Measurements from ENCODE around the gene OR6J1. TPM values are rescaled to one million over a fixed set of nuclear protein-coding genes. Genes with fewer than 3 reads are reported as not detected.

OR6J1 gene
- total RNA-seq, 1 donor from 2014 or later, result not detected

DNA sequence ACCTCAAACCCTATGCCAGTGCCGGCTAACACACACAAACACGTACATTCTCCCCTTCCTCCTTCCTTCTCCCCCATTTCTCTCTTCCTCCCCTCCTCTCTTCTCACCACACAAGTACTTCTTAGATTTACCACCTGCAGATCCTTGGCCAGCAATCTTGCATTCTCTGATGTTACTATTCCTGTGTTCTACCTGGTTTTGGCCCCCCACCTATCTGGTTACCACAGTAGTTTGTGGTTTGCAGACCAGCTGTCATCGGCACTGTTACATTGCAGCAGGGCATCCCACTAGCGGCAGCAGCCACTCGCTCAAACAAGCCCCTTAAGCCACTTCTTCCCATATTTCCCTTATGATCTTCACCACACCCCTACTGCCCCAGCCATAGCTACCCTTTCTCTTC is 42.2 kb downstream of the OR6J1 start:
- no peaks in the 10 kb centered on the region for H3K27me3 ChIP-seq
- peaks cover 6 to 13% of the 10 kb centered on the region in 2 donors for H3K4me1 ChIP-seq
- no peak for DNase-seq (ENCODE audit: low spot score in 2 of 2)
- H3K36me3 ChIP-seq, result peaks cover 55 to 58% of the 10 kb centered on the region in 2 donors
- no peaks in the 10 kb centered on the region for H3K9me3 ChIP-seq
- no peak overlapping the region for H3K4me3 ChIP-seq
- H3K27ac ChIP-seq, result no peak overlapping the region
- intact Hi-C loops (cut with DNase I), result no loop called here
- TF ChIP-seq, protein P1, sequence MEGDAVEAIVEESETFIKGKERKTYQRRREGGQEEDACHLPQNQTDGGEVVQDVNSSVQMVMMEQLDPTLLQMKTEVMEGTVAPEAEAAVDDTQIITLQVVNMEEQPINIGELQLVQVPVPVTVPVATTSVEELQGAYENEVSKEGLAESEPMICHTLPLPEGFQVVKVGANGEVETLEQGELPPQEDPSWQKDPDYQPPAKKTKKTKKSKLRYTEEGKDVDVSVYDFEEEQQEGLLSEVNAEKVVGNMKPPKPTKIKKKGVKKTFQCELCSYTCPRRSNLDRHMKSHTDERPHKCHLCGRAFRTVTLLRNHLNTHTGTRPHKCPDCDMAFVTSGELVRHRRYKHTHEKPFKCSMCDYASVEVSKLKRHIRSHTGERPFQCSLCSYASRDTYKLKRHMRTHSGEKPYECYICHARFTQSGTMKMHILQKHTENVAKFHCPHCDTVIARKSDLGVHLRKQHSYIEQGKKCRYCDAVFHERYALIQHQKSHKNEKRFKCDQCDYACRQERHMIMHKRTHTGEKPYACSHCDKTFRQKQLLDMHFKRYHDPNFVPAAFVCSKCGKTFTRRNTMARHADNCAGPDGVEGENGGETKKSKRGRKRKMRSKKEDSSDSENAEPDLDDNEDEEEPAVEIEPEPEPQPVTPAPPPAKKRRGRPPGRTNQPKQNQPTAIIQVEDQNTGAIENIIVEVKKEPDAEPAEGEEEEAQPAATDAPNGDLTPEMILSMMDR (IDR thresholded peaks at IDR 0.05), result no peak

DNA sequence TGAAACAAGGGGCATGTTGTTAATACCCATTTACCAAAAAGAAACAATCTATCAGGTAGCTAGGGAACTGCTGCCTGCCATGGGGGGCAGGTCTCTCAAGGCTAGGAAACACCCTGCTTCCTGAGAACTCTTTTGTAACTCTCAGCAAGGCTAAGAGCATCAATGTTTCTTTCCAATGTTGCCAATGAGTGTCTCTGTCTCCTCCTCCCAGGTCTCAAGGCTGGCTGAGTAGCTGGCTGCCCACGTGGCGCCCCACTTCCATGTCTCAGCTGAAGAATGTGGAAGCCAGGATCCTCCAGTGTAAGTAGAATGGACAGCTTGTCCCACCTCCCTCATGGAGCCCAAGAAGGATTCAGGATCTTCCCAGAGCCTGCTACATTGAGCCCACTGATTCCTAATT is 42.7 kb downstream of the OR6J1 start:
- H3K9me3 ChIP-seq, result no peaks in the 10 kb centered on the region
- no peaks in the 10 kb centered on the region for H3K27me3 ChIP-seq
- DNase-seq (ENCODE audit: low spot score in 2 of 2), result no peak
- intact Hi-C loops (cut with DNase I), result no loop called here
- no peak overlapping the region for H3K4me3 ChIP-seq
- peaks cover 51 to 53% of the 10 kb centered on the region in 2 donors for H3K36me3 ChIP-seq
- TF ChIP-seq, protein P1 (IDR thresholded peaks at IDR 0.05), result no peak
- H3K4me1 ChIP-seq, result peaks cover 6 to 13% of the 10 kb centered on the region in 2 donors
- H3K27ac ChIP-seq, result no peak overlapping the region

DNA sequence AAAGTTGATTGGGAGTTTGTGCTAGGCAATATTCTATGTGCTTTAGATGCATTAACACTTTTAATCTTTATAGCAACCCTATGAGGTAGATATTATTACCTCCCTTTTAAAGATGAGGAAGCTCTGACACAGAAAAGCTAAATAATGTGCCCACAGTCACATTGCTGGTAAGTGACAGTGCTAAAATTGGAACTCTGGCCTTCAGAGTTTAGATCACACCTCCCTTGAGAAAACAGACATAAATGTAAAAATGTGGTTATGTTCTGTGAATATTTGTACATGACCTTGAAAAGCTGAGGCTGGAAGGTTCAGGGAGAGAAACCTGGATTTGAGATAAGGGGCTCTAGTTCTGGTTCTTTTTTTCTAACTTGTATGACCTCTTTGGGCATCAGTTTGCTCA is 44.1 kb downstream of the OR6J1 start:
- no peak overlapping the region for H3K27ac ChIP-seq
- peaks cover 6 to 13% of the 10 kb centered on the region in 2 donors for H3K4me1 ChIP-seq
- no peaks in the 10 kb centered on the region for H3K9me3 ChIP-seq
- DNase-seq (ENCODE audit: low spot score in 2 of 2), result no peak
- intact Hi-C loops (cut with DNase I), result no loop called here
- H3K36me3 ChIP-seq, result peaks cover 37 to 38% of the 10 kb centered on the region in 2 donors
- TF ChIP-seq, protein P1 (IDR thresholded peaks at IDR 0.05), result no peak
- no peaks in the 10 kb centered on the region for H3K27me3 ChIP-seq
- H3K4me3 ChIP-seq, result peak overlapping the region; percentile 76 to 89

DNA sequence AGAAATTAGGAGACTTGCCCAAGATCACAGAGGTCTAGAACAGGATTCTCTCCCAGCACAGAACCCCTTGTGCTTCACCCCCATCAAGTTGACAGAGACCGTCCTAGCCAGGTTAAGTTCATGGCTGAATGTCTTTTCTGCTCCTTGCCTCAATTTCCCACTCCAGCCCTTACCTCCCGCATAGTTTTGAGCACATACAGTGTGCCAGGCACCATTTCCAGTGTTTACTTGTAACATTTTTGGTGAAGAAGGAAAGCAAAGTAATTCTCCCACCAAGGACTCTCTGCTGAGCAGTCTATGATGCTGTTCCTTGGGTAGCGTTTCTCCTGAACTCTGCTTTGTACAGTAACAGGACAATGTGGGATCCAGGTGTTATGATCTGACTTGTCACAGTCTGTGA is 44.8 kb downstream of the OR6J1 start:
- intact Hi-C loops (cut with DNase I), result loop anchor here (2.0 kb wide), 1 partner anchor 167 kb away; the partner anchor contains the start of gene OXA1L
- H3K9me3 ChIP-seq, result no peaks in the 10 kb centered on the region
- H3K4me1 ChIP-seq, result peaks cover 6 to 13% of the 10 kb centered on the region in 2 donors
- peak overlapping the region; percentile 84 to 91 for H3K27ac ChIP-seq
- TF ChIP-seq, protein P1 (IDR thresholded peaks at IDR 0.05), result no peak
- peak overlapping the region; percentile 76 to 89 for H3K4me3 ChIP-seq
- H3K36me3 ChIP-seq, result peaks cover 30 to 32% of the 10 kb centered on the region in 2 donors
- no peak for DNase-seq (ENCODE audit: low spot score in 2 of 2)
- H3K27me3 ChIP-seq, result no peaks in the 10 kb centered on the region

DNA sequence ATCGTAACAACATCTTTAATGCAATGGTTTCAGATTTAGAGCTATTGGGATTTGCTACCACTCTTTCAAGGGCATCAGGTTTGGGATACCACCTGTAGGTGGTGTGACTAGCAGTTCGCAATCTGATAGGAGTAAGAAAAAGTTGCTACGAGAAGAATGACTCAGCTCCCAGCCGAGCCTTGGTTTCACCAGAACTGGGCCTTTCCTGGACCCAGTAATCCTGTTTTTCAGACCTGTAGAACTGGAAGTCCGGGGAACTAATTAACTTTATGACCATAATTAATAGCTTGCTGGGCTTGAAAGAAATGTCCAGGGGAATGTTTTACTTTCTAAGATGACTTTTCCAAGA is 45.3 kb downstream of the OR6J1 start:
- H3K4me3 ChIP-seq, result peak overlapping the region; percentile 76 to 89
- H3K9me3 ChIP-seq, result no peaks in the 10 kb centered on the region
- peak overlapping the region; percentile 84 to 91 for H3K27ac ChIP-seq
- DNase-seq (ENCODE audit: low spot score in 2 of 2), result peak in 1 of 2 donors; percentile 76
- intact Hi-C loops (cut with DNase I), result loop anchor here (1.0 to 2.0 kb wide), 3 partner anchors 10 to 168 kb away; partner anchors contain the start of genes DAD1 and OXA1L
- TF ChIP-seq, protein P1 (IDR thresholded peaks at IDR 0.05), result peak in 2 of 3 experiments; percentile 48 to 49
- H3K27me3 ChIP-seq, result no peaks in the 10 kb centered on the region
- H3K4me1 ChIP-seq, result peaks cover 6 to 13% of the 10 kb centered on the region in 2 donors
- H3K36me3 ChIP-seq, result peaks cover 26 to 27% of the 10 kb centered on the region in 2 donors

All from ascending aorta (tissue), 2 donors.